T-helper 17 cell (primary cell): ENCODE results near the gene MRGPRX3. TPM values are rescaled to one million over a fixed set of nuclear protein-coding genes. Genes with fewer than 3 reads are reported as not detected.

Source experiments
- total RNA-seq, 4 donors: library from RNA in 2 of 4; stranded (reverse) in 2 of 4; gene quantifications; one replicate each; pipeline ENCODE4 v1.2.3 and lab custom pipeline; 2022 to 2026

The MRGPRX3 gene
- total RNA-seq, 2 donors from 2014 or later: not detected

Other genes with a start within 250 kb of the MRGPRX3 start
- 10 to 100 TPM; 34.6 to 39.8 TPM for gene SERGEF, start 119.5 kb upstream of the MRGPRX3 start, total RNA-seq
- gene TPH1, start 86.3 kb upstream of the MRGPRX3 start, total RNA-seq: under 1 TPM; 0.47 to 0.73 TPM
- gene SAAL1, start 26.5 kb upstream of the MRGPRX3 start, total RNA-seq: 10 to 100 TPM; 18.2 to 22.1 TPM
- gene MRGPRX4, start 40.3 kb downstream of the MRGPRX3 start, total RNA-seq: not detected
- not detected for gene SAA4, start 104.2 kb downstream of the MRGPRX3 start, total RNA-seq
- gene SAA2, start 116.1 kb downstream of the MRGPRX3 start, total RNA-seq: not detected
- gene SAA1, start 133.7 kb downstream of the MRGPRX3 start, total RNA-seq: not detected
- gene HPS5, start 189.6 kb downstream of the MRGPRX3 start, total RNA-seq: 10 to 100 TPM; 12.8 to 15.7 TPM
- 10 to 100 TPM; 22.0 to 24.4 TPM for gene GTF2H1, start 190.0 kb downstream of the MRGPRX3 start, total RNA-seq